ENCODE data around the gene TBX15.

DNA sequence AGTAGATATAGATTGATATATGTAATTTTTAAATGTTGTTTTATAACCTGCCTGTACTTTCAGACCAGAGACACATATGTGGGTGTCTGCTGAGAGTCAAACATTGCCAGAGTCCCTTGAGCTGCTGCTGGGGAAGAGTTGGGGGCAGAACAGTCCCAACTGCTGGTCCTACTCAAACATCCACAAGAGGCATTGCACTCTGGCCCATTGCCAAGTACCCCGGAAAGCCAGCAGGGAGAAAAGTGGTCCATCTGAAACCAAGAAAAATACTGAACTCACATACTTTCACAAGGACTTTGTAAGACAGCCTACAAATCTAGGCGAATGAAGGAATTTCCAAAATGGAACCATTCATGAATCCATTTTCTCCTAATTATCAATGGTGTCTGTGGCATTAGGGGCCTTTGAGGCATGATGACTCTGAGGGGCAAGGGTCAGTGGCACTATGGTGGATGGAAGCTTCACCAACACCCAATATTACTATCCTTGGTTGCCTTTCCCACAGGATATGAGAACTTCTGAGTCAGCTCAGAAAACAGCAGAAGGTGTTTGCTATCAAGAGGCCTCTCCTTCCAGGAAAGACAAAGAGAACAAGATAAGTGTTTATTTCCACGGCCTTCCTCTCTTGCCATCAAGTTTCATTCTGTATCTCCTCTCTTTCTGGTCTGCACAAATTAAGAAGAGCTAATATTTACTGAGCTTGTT, 7.3 kb upstream of the TBX15 start:
- no peak for TF ChIP-seq HDAC2 (IDR thresholded peaks at IDR 0.05)
- TF ChIP-seq POLR2AphosphoS5 (IDR thresholded peaks at IDR 0.05; ENCODE audit: control insufficient read depth, insufficient read depth, low read depth, low read length) = no peak
- TF ChIP-seq, protein P1, sequence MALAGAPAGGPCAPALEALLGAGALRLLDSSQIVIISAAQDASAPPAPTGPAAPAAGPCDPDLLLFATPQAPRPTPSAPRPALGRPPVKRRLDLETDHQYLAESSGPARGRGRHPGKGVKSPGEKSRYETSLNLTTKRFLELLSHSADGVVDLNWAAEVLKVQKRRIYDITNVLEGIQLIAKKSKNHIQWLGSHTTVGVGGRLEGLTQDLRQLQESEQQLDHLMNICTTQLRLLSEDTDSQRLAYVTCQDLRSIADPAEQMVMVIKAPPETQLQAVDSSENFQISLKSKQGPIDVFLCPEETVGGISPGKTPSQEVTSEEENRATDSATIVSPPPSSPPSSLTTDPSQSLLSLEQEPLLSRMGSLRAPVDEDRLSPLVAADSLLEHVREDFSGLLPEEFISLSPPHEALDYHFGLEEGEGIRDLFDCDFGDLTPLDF (CRISPR knock-in tag; IDR thresholded peaks at IDR 0.05) = no peak
- TF ChIP-seq ZNF197 (CRISPR knock-in tag; IDR thresholded peaks at IDR 0.05; ENCODE audit: low read depth) = no peak
- TF ChIP-seq THRAP3 (IDR thresholded peaks at IDR 0.05; ENCODE audit: borderline replicate concordance) = no peak
- TF ChIP-seq CBFB (CRISPR knock-in tag; IDR thresholded peaks at IDR 0.05) = no peak
- TF ChIP-seq YY1 (IDR thresholded peaks at IDR 0.05; ENCODE audit: borderline replicate concordance in 1 of 3, control insufficient read depth in 1 of 3, extremely low read depth in 1 of 3, insufficient read depth in 3 of 3, insufficient read length in 1 of 3, insufficient replicate concordance in 2 of 3, low read depth in 1 of 3, low read length in 2 of 3) = no peak
